Heart right ventricle (tissue), 16 donors: ENCODE data around the gene NRIP1. TPM values are rescaled to one million over a fixed set of nuclear protein-coding genes. Genes with fewer than 3 reads are reported as not detected.

Experiments used
- ATAC-seq, 8 donors: fragments of 200-7000 bp; cut with Tn5 transposase; one replicate each; pipeline ENCODE4 v1.9.1; 2020; ENCODE audit warnings: mild to moderate bottlenecking in 8 of 8, moderate library complexity in 8 of 8, moderate number of reproducible peaks in 1 of 8
- DNase-seq, 2 donors: peaks; one replicate each; pipeline ENCODE4 v3.0.0-alpha.2; 2020
- H3K27ac ChIP-seq, 10 donors: fragments of 200-600 bp; sonication (generic) in 2 of 10; one replicate each; pipeline versions ENCODE4 v1.5.0 to v1.8.0; 2020 to 2022; ENCODE audit warnings: mild to moderate bottlenecking in 3 of 10
- H3K27me3 ChIP-seq, 7 donors: fragments of 200-600 bp; one replicate each; pipeline ENCODE4 v1.8.0; 2021 to 2022; ENCODE audit warnings: mild to moderate bottlenecking in 2 of 7
- H3K36me3 ChIP-seq, 9 donors: fragments of 200-600 bp; sonication (generic) in 1 of 9; one replicate each; pipeline versions ENCODE4 v1.5.0 to v1.8.0; 2020 to 2022; ENCODE audit warnings: mild to moderate bottlenecking in 2 of 9
- H3K4me1 ChIP-seq, 9 donors: fragments of 200-600 bp; sonication (generic) in 1 of 9; one replicate each; pipeline versions ENCODE4 v1.5.0 to v1.8.0; 2020 to 2022; ENCODE audit warnings: mild to moderate bottlenecking in 4 of 9
- H3K4me3 ChIP-seq, 10 donors: fragments of 200-600 bp; sonication (generic) in 2 of 10; one replicate each; pipeline versions ENCODE4 v1.5.0 to v1.8.0; 2020 to 2022; ENCODE audit warnings: mild to moderate bottlenecking in 7 of 10, moderate library complexity in 2 of 10
- H3K9me3 ChIP-seq, 11 donors: fragments of 200-600 bp in 10 of 11; sonication (generic) in 2 of 11; one replicate each; pipeline versions ENCODE4 v1.5.0 to v1.8.0; 2013 to 2022; ENCODE audit warnings: mild to moderate bottlenecking in 2 of 11, control low read depth in 1 of 11, moderate library complexity in 1 of 11
- CTCF ChIP-seq, 9 donors: fragments of 200-600 bp; sonication (generic) in 2 of 9; IDR thresholded peaks; one replicate each; pipeline versions ENCODE4 v1.5.0 to v1.8.0; 2021 to 2022; ENCODE audit warnings: antibody characterized with exemption in 9 of 9, mild to moderate bottlenecking in 5 of 9, moderate library complexity in 1 of 9
- WGBS, 2 donors: extraction: QIAGEN DNeasy Blood & Tissue Kit; methylation state at CpG; one replicate each; pipeline ENCODE4 v1.1.7; 2013; ENCODE audit warnings: inconsistent platforms in 1 of 2; 5-methylcytosine and 5-hydroxymethylcytosine counted together
- intact Hi-C, 10 donors: fragments of 100-400 bp; cut with DNase I; formaldehyde crosslinking; loops; one replicate each; pipeline versions ENCODE4 v1.11.1 to v1.14.2; 2022
- polyA plus RNA-seq, 2 donors: library from polyadenylated mRNA; stranded (reverse); fragments of 200-250 nt; gene quantifications; one replicate each; pipeline ENCODE4 v1.2.3, GENCODE V29; 2013
- total RNA-seq, 10 donors: library from RNA; stranded (reverse); fragmentation: NEBNext Ultra II Directional in 3 of 10; extraction: Animal tissue kit (Norgen Biotek cat#: 25700) in 3 of 10; gene quantifications; one replicate each; pipeline versions ENCODE4 v1.2.1 to v1.2.4, GENCODE V29; 2021 to 2023
- donor health status: Arrhythmogenic right ventricular cardiomyopathy.
- donor health status: ischemic (EF 13 %, LVEDD 7.1; RV severe dilation, severe dysfunction).
- donor health status: healthy with polysubstance abuse.
- donor health status: DM: no; HTN: yes; CAD: no.
- donor health status: DM: no; HTN: no; CAD: no.
- donor health status: ischemic (EF 25% LVEDD 6.9; RV normal size, moderate dysfunction).
- donor health status: ischemic (EF 25% LVEDD 5.7; RV mildly dilated, moderate dysfunction).
- donor health status: healthy.
- donor health status: DM: yes; HTN: yes; CAD: no.
- donor health status: Ischemic cardiomyopathy.
- donor health status: ischemic (EF 35%, LVEDD 5.7; RV mildly dilated, moderate dysfunction).
- donor health status: nonischemic (EF 11% LVEDD 7.7; RV severe dilation, severe dysfunction).
- donor health status: DM: yes; HTN: yes; CAD: no.
- donor health status: PGD.
- donor health status: ischemic (EF 29% LVEDD 5.4; RV normal size, mild dysfunction).
- donor health status: nonischemic (EF 23%, LVEDD 6.1; RV moderate dilation, normal function).

Gene NRIP1
- total and polyA plus RNA-seq, 12 donors = 3.2 to 40.3 (median 17.4) TPM

GRCh38 chr21:15001857-15002606, 62.8 kb downstream of the NRIP1 start:
- intact Hi-C loops = loop anchor here in 1 of 10 donors (10.0 kb wide), 1 partner anchor 53 kb away; no protein-coding TSS in a partner anchor
- no peak overlapping the region for H3K27ac ChIP-seq
- WGBS, 2 donors = 74 to 75% methylated on average over 15 of the region's 15 CpGs
- H3K4me3 ChIP-seq = no peak overlapping the region
- no peak for TF ChIP-seq CTCF (IDR thresholded peaks at IDR 0.05)
- H3K9me3 ChIP-seq = no peaks in the 10 kb centered on the region
- peaks cover 0 to 66% (median 46%) of the 10 kb centered on the region in 9 donors for H3K4me1 ChIP-seq
- ATAC-seq = no peak
- no peaks in the 10 kb centered on the region for H3K36me3 ChIP-seq
- no peaks in the 10 kb centered on the region for H3K27me3 ChIP-seq
- DNase-seq = no peak

GRCh38 chr21:15001113-15001512, 63.7 kb downstream of the NRIP1 start:
- Histone ChIP-seq H3K4me1 (peaks cover 0 to 58% (median 39%) of the 10 kb centered on the region in 9 donors), H3K27me3 (no peaks in the 10 kb centered on the region), H3K9me3 (no peaks in the 10 kb centered on the region), H3K27ac (no peak overlapping the region), H3K36me3 (no peaks in the 10 kb centered on the region), H3K4me3 (no peak overlapping the region)
- DNase-seq (no peak), ATAC-seq (no peak)
- no peak for TF ChIP-seq CTCF (IDR thresholded peaks at IDR 0.05)
- intact Hi-C loops = loop anchor here in 1 of 10 donors (10.0 kb wide), 1 partner anchor 54 kb away; no protein-coding TSS in a partner anchor
- WGBS, 2 donors = 39 to 65% methylated on average over 2 of the region's 2 CpGs

GRCh38 chr21:15000081-15000480, 64.7 kb downstream of the NRIP1 start:
- intact Hi-C loops = loop anchor here in 1 of 10 donors (10.0 kb wide), 1 partner anchor 55 kb away; no protein-coding TSS in a partner anchor
- no peak for TF ChIP-seq CTCF (IDR thresholded peaks at IDR 0.05)
- ATAC-seq = no peak

GRCh38 chr21:14998784-14999183, 66.0 kb downstream of the NRIP1 start:
- ATAC-seq (no peak), DNase-seq (no peak)
- Histone ChIP-seq H3K36me3 (no peaks in the 10 kb centered on the region), H3K9me3 (no peaks in the 10 kb centered on the region), H3K27ac (no peak overlapping the region), H3K27me3 (no peaks in the 10 kb centered on the region), H3K4me3 (no peak overlapping the region), H3K4me1 (peaks cover 0 to 52% (median 26%) of the 10 kb centered on the region in 9 donors)
- 94 to 96% methylated on average over 4 of the region's 4 CpGs for WGBS, 2 donors
- TF ChIP-seq CTCF (IDR thresholded peaks at IDR 0.05) = no peak
- intact Hi-C loops = loop anchor here in 1 of 10 donors (2.0 kb wide), 1 partner anchor 36 kb away; no protein-coding TSS in a partner anchor

More at GRCh38 chr21:15000081-15000480, 64.7 kb downstream of the NRIP1 start:
- Histone ChIP-seq H3K9me3 (no peaks in the 10 kb centered on the region), H3K36me3 (no peaks in the 10 kb centered on the region), H3K4me3 (no peak overlapping the region), H3K27me3 (no peaks in the 10 kb centered on the region), H3K27ac (no peak overlapping the region), H3K4me1 (peaks cover 0 to 58% (median 35%) of the 10 kb centered on the region in 9 donors)
- WGBS, 2 donors = 91 to 94% methylated on average over 1 of the region's 1 CpG
- DNase-seq = no peak
